Activated CD8-positive, alpha-beta memory T cell treated with anti-CD3 and anti-CD28 coated beads, Interleukin-2, amount 10 ng/mL, durations not matched to agents 7 days and 5 days (primary cell): ENCODE data around the gene PCSK6. TPM values are rescaled to one million over a fixed set of nuclear protein-coding genes. Genes with fewer than 3 reads are reported as not detected.

Experiments
- ATAC-seq: fragments of 150-1000 bp; cut with Tn5 transposase; one replicate; pipeline ENCODE4 v1.10.0; 2021; ENCODE audit warnings: moderate library complexity
- CTCF ChIA-PET: fragments of 350-600 bp; sonication (Branson Sonifier 250); formaldehyde crosslinking; loops from one replicate; lab custom pipeline; 2021; ENCODE audit warnings: antibody characterized with exemption; lab: Charles Lee
- DNase-seq: peaks from one replicate; pipeline ENCODE4 v3.0.0-alpha.2; 2020
- H3K27ac Mint-ChIP-seq: one replicate; pipeline ENCODE4 v1.8.0; 2021; ENCODE audit warnings: mild to moderate bottlenecking, mixed read lengths
- H3K27me3 Mint-ChIP-seq: one replicate; pipeline ENCODE4 v1.8.0; 2021; ENCODE audit warnings: mixed read lengths
- H3K36me3 Mint-ChIP-seq: one replicate; pipeline ENCODE4 v1.8.0; 2021; ENCODE audit warnings: mild to moderate bottlenecking, mixed read lengths
- H3K4me1 Mint-ChIP-seq: one replicate; pipeline ENCODE4 v1.8.0; 2021; ENCODE audit warnings: mixed read lengths
- H3K4me3 Mint-ChIP-seq: one replicate; pipeline ENCODE4 v1.8.0; 2021; ENCODE audit warnings: mild to moderate bottlenecking, moderate library complexity, mixed read lengths
- H3K9me3 Mint-ChIP-seq: one replicate; pipeline ENCODE4 v1.8.0; 2022; ENCODE audit warnings: low read depth, mixed read lengths
- total RNA-seq, 2 experiments: library from RNA; stranded (reverse); gene quantifications; one replicate each; pipeline ENCODE4 v1.2.3, GENCODE V29; 2021

Gene PCSK6
- total RNA-seq, 2 experiments from 2014 or later, result 0.44 to 1.5 TPM

- ATAC-seq, result peak; percentile 93
- CTCF ChIA-PET, result interaction anchor here (1.1 to 4.5 kb wide), 9 partner anchors 11 to 363 kb away, joined by 3 to 41 read pairs (median 13); partner anchors contain the start of gene SNRPA1
- peak; percentile 88 for DNase-seq
- H3K9me3 Mint-ChIP-seq, result no peaks in the 10 kb centered on the region
- peak within 1 kb of the TSS; percentile 100 for H3K4me3 Mint-ChIP-seq
- H3K36me3 Mint-ChIP-seq, result peaks cover 50% of the 10 kb centered on the region
- H3K27ac Mint-ChIP-seq, result peak within 1 kb of the TSS; percentile 99
- no peaks in the 10 kb centered on the region for H3K27me3 Mint-ChIP-seq
- H3K4me1 Mint-ChIP-seq, result peaks cover 30% of the 10 kb centered on the region
Measured at GRCh38 chr15:101277038-101277822, 212.3 kb downstream of the PCSK6 start, which contains the start of gene SELENOS. TSS of gene SELENOS (minus strand) at chr15:101277485. CDS start at chr15:101277417, 68 bp downstream.

DNA sequence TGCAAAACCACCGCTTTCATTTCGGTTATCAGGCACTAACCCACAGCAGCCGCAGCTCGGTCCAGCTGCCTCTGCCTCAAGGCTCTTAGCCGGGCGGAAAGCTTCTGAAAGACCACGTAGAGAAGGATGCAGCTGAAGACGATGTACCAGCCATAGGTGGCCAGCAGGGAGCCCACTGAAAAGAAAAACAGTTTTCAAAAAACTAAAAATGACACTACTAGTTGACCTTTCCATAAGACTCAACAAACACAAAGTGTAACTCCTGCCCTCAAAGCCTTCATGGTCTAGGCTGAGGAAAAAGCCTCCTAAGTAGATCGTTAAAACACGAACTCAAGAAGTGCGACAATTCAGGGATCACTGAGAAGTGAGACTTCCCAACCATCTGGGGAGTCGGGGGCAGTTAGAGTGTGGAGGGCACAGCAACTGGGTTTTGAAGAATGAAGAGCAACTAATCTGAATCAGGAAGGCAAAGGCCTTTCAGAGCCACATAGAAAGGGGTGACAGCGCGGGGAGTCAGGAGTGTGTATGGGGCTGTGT is 212.9 kb downstream of the PCSK6 start:
- ATAC-seq, result peak; percentile 55
- Mint-ChIP-seq H3K36me3 (peaks cover 50% of the 10 kb centered on the region), H3K9me3 (no peaks in the 10 kb centered on the region), H3K27me3 (no peaks in the 10 kb centered on the region), H3K4me1 (peaks cover 30% of the 10 kb centered on the region), H3K4me3 (peak overlapping the region; percentile 100), H3K27ac (peak overlapping the region; percentile 99)
- DNase-seq, result peak; percentile 81
- CTCF ChIA-PET, result interaction anchor here (1.0 to 4.5 kb wide), 14 partner anchors 9 to 387 kb away, joined by 3 to 41 read pairs (median 4); partner anchors contain the start of genes CHSY1 and SNRPA1

DNA sequence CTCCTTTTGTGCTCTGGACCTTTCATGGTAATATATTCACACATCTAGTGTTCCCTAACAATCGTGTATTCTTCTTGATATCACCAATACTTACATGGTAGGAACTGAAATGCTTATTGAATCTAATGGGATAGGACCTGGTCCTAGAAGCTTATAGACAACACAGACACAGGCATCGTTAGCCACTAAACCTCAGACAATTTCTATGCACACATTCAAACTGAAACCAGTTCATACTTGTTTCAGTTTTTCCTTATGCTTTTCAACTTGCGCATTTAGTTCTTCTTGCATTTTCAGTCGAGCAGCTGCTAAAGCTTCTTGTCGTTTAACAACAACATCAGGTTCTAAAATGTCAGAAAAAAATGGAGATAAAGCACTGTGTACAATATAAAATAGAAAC is 214.5 kb downstream of the PCSK6 start:
- Mint-ChIP-seq H3K27ac (peak overlapping the region; percentile 49), H3K27me3 (no peaks in the 10 kb centered on the region), H3K9me3 (no peaks in the 10 kb centered on the region), H3K36me3 (peaks cover 49% of the 10 kb centered on the region), H3K4me3 (peak overlapping the region; percentile 100), H3K4me1 (peaks cover 30% of the 10 kb centered on the region)
- CTCF ChIA-PET, result interaction anchor here (0.7 to 4.5 kb wide), 6 partner anchors 11 to 367 kb away, joined by 3 to 41 read pairs (median 13); no protein-coding TSS in a partner anchor
- ATAC-seq, result no peak
- no peak for DNase-seq

DNA sequence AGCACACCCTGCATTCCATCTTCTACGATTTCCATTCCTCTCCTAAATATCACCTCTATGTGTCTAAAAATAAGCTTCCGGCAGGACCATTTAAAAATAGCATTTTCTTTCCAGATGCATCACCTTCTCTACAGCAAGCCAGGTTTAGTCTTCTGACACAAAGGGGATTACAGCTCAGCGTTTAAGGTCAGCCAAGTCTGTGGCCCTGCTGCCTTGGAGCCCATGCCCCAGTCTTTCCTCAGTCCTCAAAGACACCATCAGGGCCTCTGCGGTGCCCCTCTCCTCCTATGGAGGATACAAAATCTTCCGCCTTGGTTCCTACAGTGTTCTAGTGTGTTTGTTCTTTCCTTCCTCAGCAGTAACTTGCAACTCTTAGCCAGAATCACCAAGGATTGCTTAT is 216.0 kb downstream of the PCSK6 start:
- peaks cover 35% of the 10 kb centered on the region for H3K4me1 Mint-ChIP-seq
- no peak overlapping the region for H3K4me3 Mint-ChIP-seq
- CTCF ChIA-PET, result interaction anchor here (1.2 to 4.5 kb wide), 5 partner anchors 15 to 265 kb away, joined by 3 to 41 read pairs (median 16); no protein-coding TSS in a partner anchor
- peaks cover 48% of the 10 kb centered on the region for H3K36me3 Mint-ChIP-seq
- H3K9me3 Mint-ChIP-seq, result no peaks in the 10 kb centered on the region
- peak; percentile 11 for DNase-seq
- ATAC-seq, result no peak
- H3K27ac Mint-ChIP-seq, result peak overlapping the region; percentile 12
- H3K27me3 Mint-ChIP-seq, result no peaks in the 10 kb centered on the region

DNA sequence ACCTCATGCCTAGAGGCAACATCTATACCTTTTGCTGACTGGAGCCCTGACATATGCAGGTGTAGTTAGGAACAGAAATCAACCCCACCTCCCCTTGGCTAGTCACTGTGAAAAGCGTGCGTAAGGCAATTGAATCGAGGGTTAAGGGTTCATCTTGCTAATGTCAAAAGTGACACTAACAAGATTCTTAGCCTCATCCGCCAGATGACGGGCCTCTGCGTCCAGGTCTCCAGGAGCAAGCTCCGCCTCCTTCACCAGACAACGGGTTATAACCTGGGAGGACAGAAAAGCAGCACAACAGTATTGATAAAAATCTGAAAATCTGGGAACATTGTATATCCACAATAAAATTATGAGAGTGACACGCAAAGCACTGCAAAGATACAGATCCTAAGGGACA is 216.9 kb downstream of the PCSK6 start:
- CTCF ChIA-PET, result interaction anchor here (0.9 to 4.5 kb wide), 5 partner anchors 15 to 265 kb away, joined by 3 to 41 read pairs (median 16); no protein-coding TSS in a partner anchor
- no peak for DNase-seq
- ATAC-seq, result no peak
- Mint-ChIP-seq H3K27me3 (no peaks in the 10 kb centered on the region), H3K36me3 (peaks cover 48% of the 10 kb centered on the region), H3K4me3 (no peak overlapping the region), H3K27ac (no peak overlapping the region), H3K4me1 (peaks cover 30% of the 10 kb centered on the region), H3K9me3 (no peaks in the 10 kb centered on the region)

DNA sequence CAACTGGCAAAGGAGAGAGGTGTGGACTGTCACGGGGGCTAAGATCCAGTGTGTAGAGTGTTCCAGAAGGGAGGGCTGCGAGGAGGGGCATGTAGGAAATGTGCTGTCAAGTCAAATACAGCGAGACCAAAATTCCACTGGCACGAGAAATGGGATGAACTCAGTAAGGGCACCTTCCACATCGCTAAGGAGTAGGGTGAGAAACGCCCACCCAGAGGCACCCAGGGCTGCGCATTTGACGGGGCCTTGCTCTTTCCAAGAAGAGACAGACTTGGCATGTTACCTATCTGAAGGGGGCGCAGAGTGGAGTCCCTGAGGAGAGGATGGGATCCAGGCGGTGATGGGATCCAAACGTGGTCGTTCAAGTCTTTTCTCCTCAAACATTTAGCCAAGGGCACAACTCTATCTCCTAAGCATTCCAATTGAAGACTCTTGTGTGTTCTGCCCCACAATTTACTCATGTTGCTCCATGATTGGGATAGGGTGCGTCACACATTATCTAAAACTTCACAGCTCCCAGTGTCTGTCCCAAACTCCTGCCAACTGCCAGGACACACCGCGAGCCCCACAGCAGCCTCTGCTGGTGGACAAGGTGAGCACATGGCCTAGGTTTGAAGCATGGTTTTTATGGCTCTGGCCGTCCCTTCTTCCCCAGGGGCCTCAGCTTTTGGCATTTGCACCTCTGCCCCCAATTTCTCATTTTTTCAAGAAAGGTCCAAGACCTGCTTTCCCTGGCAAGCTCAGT is 219.9 kb downstream of the PCSK6 start:
- CTCF ChIA-PET, result interaction anchor here (0.7 to 1.7 kb wide), 7 partner anchors 9 to 262 kb away, joined by 3 to 5 read pairs (median 3); no protein-coding TSS in a partner anchor
- Mint-ChIP-seq H3K4me1 (peaks cover 17% of the 10 kb centered on the region), H3K27ac (no peak overlapping the region), H3K4me3 (no peak overlapping the region), H3K36me3 (peaks cover 38% of the 10 kb centered on the region), H3K9me3 (no peaks in the 10 kb centered on the region), H3K27me3 (no peaks in the 10 kb centered on the region)
- no peak for ATAC-seq
- no peak for DNase-seq

- no peak overlapping the region for H3K27ac Mint-ChIP-seq
- CTCF ChIA-PET, result interaction anchor here (0.7 to 2.9 kb wide), 10 partner anchors 9 to 259 kb away, joined by 3 to 12 read pairs (median 4); no protein-coding TSS in a partner anchor
- peaks cover 19% of the 10 kb centered on the region for H3K36me3 Mint-ChIP-seq
- H3K4me3 Mint-ChIP-seq, result no peak overlapping the region
- H3K4me1 Mint-ChIP-seq, result peaks cover 13% of the 10 kb centered on the region
- H3K27me3 Mint-ChIP-seq, result no peaks in the 10 kb centered on the region
- H3K9me3 Mint-ChIP-seq, result no peaks in the 10 kb centered on the region
- DNase-seq (no peak), ATAC-seq (no peak)
Measured at GRCh38 chr15:101267320-101268104, 222.0 kb downstream of the PCSK6 start.

DNA sequence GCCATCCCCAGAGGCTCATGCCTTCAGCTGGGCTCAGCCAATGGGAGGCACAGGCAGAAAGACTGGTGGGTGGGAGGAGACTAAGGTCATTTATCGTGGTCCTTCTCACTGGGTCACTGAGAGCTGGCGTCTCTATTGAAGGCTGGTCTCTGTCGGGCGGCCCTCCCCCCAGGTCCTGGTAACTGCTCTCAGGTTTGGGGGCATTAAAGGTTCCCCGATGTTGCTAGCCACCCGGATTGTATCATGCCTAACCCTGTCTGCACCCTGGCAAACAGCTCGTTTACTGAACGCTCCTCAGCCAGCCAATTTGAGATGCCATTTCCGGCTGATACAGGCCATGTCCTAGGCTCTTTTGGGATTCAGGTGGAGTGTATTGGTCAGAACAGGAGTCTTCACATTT is 222.7 kb downstream of the PCSK6 start:
- H3K4me3 Mint-ChIP-seq, result no peak overlapping the region
- no peaks in the 10 kb centered on the region for H3K27me3 Mint-ChIP-seq
- CTCF ChIA-PET, result interaction anchor here (1.1 to 2.9 kb wide), 7 partner anchors 9 to 259 kb away, joined by 3 to 12 read pairs (median 6); no protein-coding TSS in a partner anchor
- ATAC-seq, result no peak
- H3K9me3 Mint-ChIP-seq, result no peaks in the 10 kb centered on the region
- peaks cover 13% of the 10 kb centered on the region for H3K4me1 Mint-ChIP-seq
- no peak overlapping the region for H3K27ac Mint-ChIP-seq
- H3K36me3 Mint-ChIP-seq, result peaks cover 16% of the 10 kb centered on the region
- no peak for DNase-seq

DNA sequence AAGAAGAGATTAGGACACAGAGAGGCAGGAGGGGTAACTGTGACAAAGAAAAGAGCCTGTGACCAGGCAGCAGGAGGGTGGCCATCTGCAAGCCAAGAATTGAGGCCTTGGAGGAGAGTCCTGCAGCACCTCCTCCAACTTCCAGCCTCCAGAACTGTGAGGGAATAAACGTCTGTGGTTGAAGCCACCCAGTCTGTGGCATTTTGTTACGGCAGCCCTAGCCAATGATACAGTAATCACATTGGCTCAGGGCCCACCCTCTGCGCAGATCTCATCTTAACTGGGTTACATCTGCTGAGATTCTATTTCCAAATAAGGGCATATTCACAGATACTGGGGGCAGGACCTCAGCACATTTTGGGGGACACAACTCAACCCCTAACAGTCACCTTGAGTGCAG is 223.5 kb downstream of the PCSK6 start:
- peaks cover 9% of the 10 kb centered on the region for H3K36me3 Mint-ChIP-seq
- no peak overlapping the region for H3K4me3 Mint-ChIP-seq
- ATAC-seq (no peak), DNase-seq (no peak)
- H3K27me3 Mint-ChIP-seq, result no peaks in the 10 kb centered on the region
- H3K9me3 Mint-ChIP-seq, result no peaks in the 10 kb centered on the region
- CTCF ChIA-PET, result interaction anchor here (1.6 kb wide), 1 partner anchor 10 kb away, joined by 4 read pairs; no protein-coding TSS in a partner anchor
- peaks cover 13% of the 10 kb centered on the region for H3K4me1 Mint-ChIP-seq
- no peak overlapping the region for H3K27ac Mint-ChIP-seq

DNA sequence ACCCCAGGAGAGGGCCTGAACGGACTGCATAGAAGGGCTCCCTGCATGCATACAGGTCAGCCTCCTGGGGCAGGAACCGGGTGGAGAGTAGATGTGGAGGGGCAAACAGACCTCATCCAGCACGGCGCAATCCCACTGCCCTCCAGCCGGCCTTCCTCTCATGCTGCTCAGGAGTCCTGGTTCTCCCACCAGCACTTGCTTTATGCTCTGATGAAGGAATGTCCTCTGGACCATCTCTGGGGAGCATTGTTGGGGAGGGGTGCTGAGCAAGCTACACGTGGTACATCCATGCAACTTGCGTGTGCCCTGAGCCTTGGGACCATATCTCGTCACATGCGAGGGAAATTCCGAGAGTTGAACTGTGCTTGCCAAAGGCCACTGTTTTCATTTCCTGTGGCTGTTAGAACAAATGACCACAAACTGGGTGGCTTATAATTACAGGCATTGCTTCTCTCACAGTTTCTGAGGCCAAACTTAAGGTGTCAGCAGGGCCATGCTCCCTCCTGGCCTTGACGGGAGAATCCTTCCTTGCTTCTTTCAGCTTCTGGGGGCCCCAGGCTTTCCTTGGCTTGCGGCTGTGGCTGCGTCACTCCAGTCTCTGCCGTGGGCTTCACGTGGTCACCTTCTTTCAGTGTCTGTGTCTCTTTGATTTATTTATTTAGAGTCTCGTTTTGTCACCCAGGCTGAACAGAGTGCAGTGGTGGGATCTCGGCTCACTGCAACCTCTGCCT is 224.4 kb downstream of the PCSK6 start:
- H3K9me3 Mint-ChIP-seq, result no peaks in the 10 kb centered on the region
- ATAC-seq (no peak), DNase-seq (no peak)
- H3K4me3 Mint-ChIP-seq, result no peak overlapping the region
- no peak overlapping the region for H3K27ac Mint-ChIP-seq
- H3K27me3 Mint-ChIP-seq, result peaks cover 6% of the 10 kb centered on the region
- peaks cover 13% of the 10 kb centered on the region for H3K4me1 Mint-ChIP-seq
- CTCF ChIA-PET, result interaction anchor here (0.6 to 1.0 kb wide), 2 partner anchors 13 to 250 kb away, joined by 3 read pairs; partner anchors contain the start of gene CHSY1
- peaks cover 5% of the 10 kb centered on the region for H3K36me3 Mint-ChIP-seq

- Mint-ChIP-seq H3K4me3 (no peak overlapping the region), H3K4me1 (peaks cover 11% of the 10 kb centered on the region), H3K36me3 (no peaks in the 10 kb centered on the region), H3K9me3 (no peaks in the 10 kb centered on the region), H3K27me3 (peaks cover 14% of the 10 kb centered on the region), H3K27ac (no peak overlapping the region)
- DNase-seq, result no peak
- CTCF ChIA-PET, result interaction anchor here (1.0 kb wide), 1 partner anchor 249 kb away, joined by 3 read pairs; no protein-coding TSS in a partner anchor
- no peak for ATAC-seq
Measured at GRCh38 chr15:101264011-101264410, 225.5 kb downstream of the PCSK6 start.
